IPS DF 6.9 (cell line): ENCODE results near the gene DAPK1.

Source experiments
- DNase-seq: peaks from one replicate; pipeline ENCODE4 v3.0.0-alpha.2; 2013; ENCODE audit warnings: low read depth, low spot score
- H3K27ac ChIP-seq: one replicate; pipeline ENCODE4 v1.5.1; 2013; ENCODE audit warnings: low read length, control low read depth
- H3K27me3 ChIP-seq: 2 replicates; pipeline ENCODE4 v1.6.1; 2013; ENCODE audit warnings: mild to moderate bottlenecking, low read length; ENCODE audit not compliant: control insufficient read depth, insufficient read depth
- H3K36me3 ChIP-seq: 2 replicates; pipeline ENCODE4 v1.6.1; 2013; ENCODE audit warnings: low read length; ENCODE audit not compliant: control insufficient read depth, insufficient read depth
- H3K4me1 ChIP-seq: 2 replicates; pipeline ENCODE4 v1.6.1; 2013; ENCODE audit warnings: low read length; ENCODE audit not compliant: control insufficient read depth, insufficient read depth
- H3K4me3 ChIP-seq: 2 replicates; pipeline ENCODE4 v1.5.1; 2013; ENCODE audit warnings: mild to moderate bottlenecking, low read length
- H3K9me3 ChIP-seq: 2 replicates; pipeline ENCODE4 v1.6.1; 2013; ENCODE audit warnings: low read length, inconsistent platforms; ENCODE audit not compliant: control insufficient read depth, insufficient read depth
- WGBS: extraction: QIAGEN DNeasy Blood & Tissue Kit; methylation state at CpG from one replicate; pipeline ENCODE4 v1.1.7; 2013; ENCODE audit warnings: mixed read lengths, missing lambda C conversion rate; ENCODE audit not compliant: insufficient read length, insufficient coverage; 5-methylcytosine and 5-hydroxymethylcytosine counted together

Gene DAPK1

DNA sequence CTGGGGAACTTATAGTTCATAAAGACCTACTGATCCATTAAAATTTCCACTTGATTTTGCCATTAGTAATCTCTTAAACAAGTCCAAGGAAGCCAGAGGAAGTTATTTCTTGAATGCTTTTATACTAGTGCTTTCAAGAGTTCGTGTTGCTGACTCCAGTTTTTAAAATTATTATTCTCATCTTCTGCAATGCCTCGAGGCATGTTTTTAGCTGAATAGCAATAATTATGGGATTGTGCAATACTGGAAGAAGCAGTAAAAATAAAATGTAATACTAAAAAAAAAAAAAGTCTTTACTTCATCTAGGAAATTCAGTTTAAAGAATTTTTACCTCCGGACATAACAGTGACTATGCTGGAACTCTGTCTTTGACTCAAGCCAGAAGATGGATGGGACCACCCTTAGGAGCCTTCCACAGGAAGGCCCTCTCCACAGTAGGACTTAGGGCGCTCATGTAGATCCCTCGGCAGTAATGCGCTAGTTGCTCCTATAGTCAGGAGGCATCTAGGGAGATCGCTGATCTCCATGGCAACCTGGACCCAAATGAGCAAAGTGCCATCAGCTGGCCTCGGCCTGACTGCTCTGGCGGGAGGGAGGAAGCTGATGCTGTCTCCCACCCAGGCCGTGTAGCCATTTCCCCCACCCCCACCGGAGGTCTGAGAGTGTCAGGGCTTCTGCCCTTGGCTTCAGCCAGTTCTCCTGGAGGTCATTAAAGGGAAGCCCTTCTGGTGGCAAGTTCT lies 56.7 kb downstream of the DAPK1 start:
- Histone ChIP-seq H3K27ac (no peak overlapping the region), H3K27me3 (no peaks in the 10 kb centered on the region), H3K4me1 (no peaks in the 10 kb centered on the region), H3K36me3 (no peaks in the 10 kb centered on the region), H3K4me3 (no peak overlapping the region), H3K9me3 (no peaks in the 10 kb centered on the region)
- WGBS, result no CpG with 5 or more reads among the region's 11 CpGs
- DNase-seq, result no peak

DNA sequence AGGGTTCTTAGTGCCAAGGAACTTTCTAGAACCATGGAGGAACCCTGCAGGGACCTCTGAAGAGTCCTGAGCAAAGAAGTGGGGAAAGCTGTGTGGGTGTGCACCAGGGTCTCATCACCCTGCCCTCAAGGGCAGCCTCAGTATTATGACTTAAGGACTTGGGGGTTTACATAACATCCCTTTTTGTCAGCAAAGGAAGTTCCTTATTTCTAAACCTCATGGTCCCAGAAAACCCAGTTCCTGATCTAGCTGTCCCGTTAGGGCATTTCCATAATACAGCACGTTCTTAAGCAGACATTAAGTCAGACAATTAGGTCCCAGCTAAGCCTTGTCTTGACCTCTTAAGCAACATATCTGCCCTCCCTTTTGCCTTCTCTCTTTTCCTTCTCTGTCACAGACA lies 57.3 kb downstream of the DAPK1 start:
- Histone ChIP-seq H3K4me1 (no peaks in the 10 kb centered on the region), H3K27ac (no peak overlapping the region), H3K36me3 (no peaks in the 10 kb centered on the region), H3K27me3 (no peaks in the 10 kb centered on the region), H3K9me3 (no peaks in the 10 kb centered on the region), H3K4me3 (no peak overlapping the region)
- WGBS, result no CpG with 5 or more reads among the region's 2 CpGs
- DNase-seq, result no peak

DNA sequence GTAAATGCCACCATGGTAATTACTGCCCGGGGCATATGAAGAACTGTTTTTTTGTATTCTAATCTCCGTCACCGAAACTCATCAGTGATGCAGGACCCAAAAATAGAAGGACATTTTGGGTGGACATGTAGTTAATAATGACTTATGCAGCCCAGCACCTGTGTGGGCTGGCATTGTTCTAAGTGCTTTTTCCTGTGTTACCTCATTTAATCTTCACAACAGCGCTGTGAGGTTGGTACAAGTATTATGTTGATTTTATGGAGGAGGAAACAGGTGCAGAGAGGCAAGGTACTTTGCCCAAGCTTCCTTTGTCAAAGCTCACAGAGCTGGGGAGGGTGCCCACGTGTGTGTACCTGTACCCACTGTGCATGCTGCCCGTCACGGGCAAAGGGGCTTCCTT lies 58.4 kb downstream of the DAPK1 start:
- Histone ChIP-seq H3K36me3 (no peaks in the 10 kb centered on the region), H3K4me3 (no peak overlapping the region), H3K27ac (no peak overlapping the region), H3K4me1 (no peaks in the 10 kb centered on the region), H3K9me3 (no peaks in the 10 kb centered on the region), H3K27me3 (no peaks in the 10 kb centered on the region)
- WGBS, result no CpG with 5 or more reads among the region's 7 CpGs
- DNase-seq, result no peak

DNA sequence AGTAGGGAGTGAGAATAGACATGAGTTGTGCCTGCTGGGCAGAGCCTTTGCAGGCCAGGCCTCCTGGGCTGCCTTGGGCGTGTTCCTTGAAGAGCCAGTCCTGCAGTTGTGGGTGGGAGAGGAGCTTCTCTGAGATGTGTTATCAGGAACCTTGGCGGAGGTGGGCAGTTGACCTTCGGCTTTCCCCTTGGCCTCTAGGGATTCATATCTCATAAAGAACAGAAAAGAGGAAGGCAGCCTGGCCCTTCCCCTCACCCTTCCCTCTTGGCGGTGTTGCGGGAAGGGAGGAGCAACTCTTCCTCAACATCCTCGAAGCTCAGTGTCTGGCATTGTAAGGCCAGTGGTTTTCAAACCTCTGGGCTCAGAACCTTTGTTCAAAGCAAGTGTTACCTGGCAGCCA lies 59.2 kb downstream of the DAPK1 start:
- Histone ChIP-seq H3K4me3 (no peak overlapping the region), H3K27ac (no peak overlapping the region), H3K36me3 (no peaks in the 10 kb centered on the region), H3K4me1 (no peaks in the 10 kb centered on the region), H3K9me3 (no peaks in the 10 kb centered on the region), H3K27me3 (no peaks in the 10 kb centered on the region)
- no CpG with 5 or more reads among the region's 6 CpGs for WGBS
- no peak for DNase-seq

DNA sequence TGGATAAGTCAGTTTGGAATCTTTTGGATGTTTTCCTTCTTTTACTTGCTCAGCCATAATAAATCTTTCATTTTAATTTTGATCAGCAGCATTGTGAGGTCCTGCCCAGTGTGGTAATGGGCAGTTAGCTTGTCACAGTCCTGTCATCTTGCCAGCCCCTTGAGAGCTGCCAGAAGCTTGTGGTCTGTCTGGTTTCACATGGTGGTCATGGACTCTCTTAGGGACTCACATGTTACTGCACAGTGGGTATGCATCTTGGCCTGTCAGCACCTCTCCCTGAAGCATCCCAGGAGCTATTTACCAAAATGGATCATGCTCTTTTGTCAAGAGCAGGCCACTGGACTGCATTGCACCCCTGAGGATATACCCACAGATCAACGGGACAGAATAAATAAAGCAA lies 60.3 kb downstream of the DAPK1 start:
- no CpG with 5 or more reads among the region's 1 CpG for WGBS
- Histone ChIP-seq H3K4me3 (no peak overlapping the region), H3K9me3 (no peaks in the 10 kb centered on the region), H3K27me3 (no peaks in the 10 kb centered on the region), H3K36me3 (no peaks in the 10 kb centered on the region), H3K4me1 (no peaks in the 10 kb centered on the region), H3K27ac (no peak overlapping the region)
- no peak for DNase-seq

DNA sequence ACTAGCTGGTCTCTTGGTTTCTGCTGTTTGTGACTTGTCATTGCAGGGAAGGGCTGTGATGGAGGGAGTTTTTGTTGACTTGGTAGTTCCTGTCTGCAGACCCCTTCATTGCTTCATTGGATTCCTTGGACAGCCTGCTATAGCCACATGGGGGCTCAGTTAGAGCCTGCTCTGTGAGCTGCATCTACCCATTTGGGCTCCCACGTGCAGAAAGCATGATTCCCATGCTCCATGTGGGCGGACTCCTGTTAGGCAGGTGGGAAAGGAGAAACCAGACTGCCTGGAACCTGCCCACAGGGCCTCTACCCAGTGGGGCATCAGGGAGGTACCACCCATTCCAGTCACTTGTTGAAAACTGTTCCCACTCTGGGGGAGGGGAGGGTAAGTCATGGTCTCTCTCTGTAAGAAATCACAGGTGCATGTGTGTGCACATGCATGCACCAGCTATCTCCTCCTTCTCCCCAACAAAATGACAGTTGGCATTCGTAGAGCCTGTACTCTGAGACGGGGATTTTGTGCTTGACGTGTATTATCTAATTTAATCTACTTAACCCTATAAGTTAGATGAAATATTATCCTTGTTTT lies 61.0 kb downstream of the DAPK1 start:
- H3K9me3 ChIP-seq, result no peaks in the 10 kb centered on the region
- no peak overlapping the region for H3K4me3 ChIP-seq
- WGBS, result no CpG with 5 or more reads among the region's 5 CpGs
- H3K36me3 ChIP-seq, result no peaks in the 10 kb centered on the region
- no peak for DNase-seq
- H3K27me3 ChIP-seq, result no peaks in the 10 kb centered on the region
- H3K27ac ChIP-seq, result no peak overlapping the region
- no peaks in the 10 kb centered on the region for H3K4me1 ChIP-seq

DNA sequence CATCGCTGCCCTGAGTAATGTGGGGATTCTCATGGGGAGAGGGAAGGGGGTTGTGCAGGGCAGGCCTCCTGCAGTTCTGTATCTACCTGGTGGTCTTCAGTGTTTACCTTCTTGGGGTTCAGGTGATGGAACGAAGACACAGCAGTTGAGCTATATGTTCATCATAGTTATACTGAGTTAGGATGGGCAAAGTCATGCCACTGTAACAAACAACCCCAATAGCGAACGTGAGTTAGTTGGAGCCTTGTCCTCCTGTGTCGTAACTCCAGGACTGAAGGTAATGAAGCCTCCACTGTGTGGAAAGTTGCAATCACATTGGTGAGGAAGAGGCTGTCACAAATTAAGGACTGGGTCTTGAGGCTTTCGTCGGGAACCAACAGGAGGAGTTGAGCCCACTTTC lies 64.4 kb downstream of the DAPK1 start:
- Histone ChIP-seq H3K27me3 (no peaks in the 10 kb centered on the region), H3K27ac (no peak overlapping the region), H3K9me3 (no peaks in the 10 kb centered on the region), H3K4me3 (no peak overlapping the region), H3K4me1 (no peaks in the 10 kb centered on the region; the same call in 1 of the 2 replicates), H3K36me3 (no peaks in the 10 kb centered on the region)
- no peak for DNase-seq
- no CpG with 5 or more reads among the region's 7 CpGs for WGBS

DNA sequence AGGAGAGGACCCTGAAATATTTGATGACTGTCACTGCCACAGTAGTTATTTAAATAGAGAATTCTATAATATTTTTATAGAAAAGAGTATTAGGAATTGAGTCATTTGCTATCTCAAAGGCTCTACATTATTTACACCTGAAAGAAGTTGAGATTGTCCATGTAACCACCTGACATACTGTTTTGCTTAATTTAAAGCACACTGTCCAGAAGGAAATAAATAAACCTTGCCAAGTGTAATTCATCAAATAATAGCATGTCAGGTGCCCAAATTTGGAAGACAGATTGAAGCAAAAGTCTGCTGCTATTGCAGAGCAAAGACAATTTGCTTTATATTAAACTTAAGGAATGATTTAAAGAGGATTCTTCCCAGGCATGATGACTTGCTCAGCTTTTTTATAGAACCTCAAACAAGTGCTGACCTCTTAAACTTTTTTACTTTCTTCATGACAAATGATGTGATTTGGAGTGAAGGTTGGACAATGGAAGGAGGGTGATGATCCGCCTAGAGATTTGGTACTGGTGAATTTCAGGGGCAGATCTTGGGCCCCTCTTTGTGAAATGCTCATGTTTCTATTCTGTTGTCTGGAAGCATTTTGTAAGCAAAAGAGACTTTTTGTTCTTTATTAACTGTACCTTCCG lies 65.0 kb downstream of the DAPK1 start:
- DNase-seq, result no peak
- Histone ChIP-seq H3K4me1 (peaks cover 1% of the 10 kb centered on the region; the same call in 1 of the 2 replicates), H3K4me3 (no peak overlapping the region), H3K27me3 (no peaks in the 10 kb centered on the region), H3K27ac (no peak overlapping the region), H3K9me3 (no peaks in the 10 kb centered on the region), H3K36me3 (no peaks in the 10 kb centered on the region)
- no CpG with 5 or more reads among the region's 2 CpGs for WGBS

DNA sequence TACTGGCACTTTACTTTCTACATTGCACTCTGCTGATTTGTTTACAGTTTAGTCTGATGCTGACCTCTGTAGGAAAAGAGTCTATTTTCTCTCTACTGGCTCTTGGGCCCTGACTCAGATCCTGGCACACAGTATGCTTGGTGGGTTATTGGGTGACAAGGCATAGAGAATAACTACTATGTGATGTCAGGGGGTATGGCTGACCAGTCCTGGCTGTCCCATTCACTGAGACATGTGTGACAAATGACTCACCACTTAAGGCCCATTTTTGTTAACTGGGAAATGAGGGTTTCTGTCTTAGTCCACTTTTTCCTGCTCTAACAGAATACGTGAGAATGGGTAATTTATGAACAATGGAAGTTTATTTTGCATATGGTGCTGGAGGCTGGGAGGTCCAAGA lies 66.4 kb downstream of the DAPK1 start:
- WGBS, result no CpG with 5 or more reads among the region's 1 CpG

DNA sequence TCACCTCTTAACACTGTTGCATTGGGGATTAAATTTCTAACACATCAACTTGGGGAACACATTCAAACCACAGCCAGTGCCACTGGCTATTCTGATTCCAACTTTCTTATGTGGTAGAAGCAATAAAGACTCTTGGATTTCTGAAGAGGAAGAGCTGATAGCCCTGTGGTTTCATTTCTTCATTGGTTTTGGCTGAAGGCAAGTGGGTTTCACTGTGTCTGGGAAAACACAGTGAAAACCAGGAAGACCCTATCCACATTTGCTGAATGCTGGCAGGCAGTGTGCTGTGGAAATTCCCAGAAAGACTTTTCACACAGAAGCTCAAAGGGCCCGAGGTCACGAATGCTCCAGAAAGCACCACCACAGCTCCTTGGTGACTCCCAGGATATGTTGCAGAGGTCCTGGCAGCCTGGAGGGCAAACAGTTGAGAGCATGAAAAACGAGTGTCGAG lies 67.1 kb downstream of the DAPK1 start:
- Histone ChIP-seq H3K36me3 (no peaks in the 10 kb centered on the region), H3K4me1 (peaks cover 4% of the 10 kb centered on the region; the same call in 1 of the 2 replicates), H3K4me3 (no peak overlapping the region), H3K27ac (no peak overlapping the region), H3K9me3 (no peaks in the 10 kb centered on the region), H3K27me3 (no peaks in the 10 kb centered on the region)
- WGBS, result no CpG with 5 or more reads among the region's 4 CpGs
- no peak for DNase-seq

More for the DNA sequence above, 66.4 kb downstream of the DAPK1 start:
- DNase-seq, result no peak
- Histone ChIP-seq H3K27ac (no peak overlapping the region), H3K27me3 (no peaks in the 10 kb centered on the region), H3K4me3 (no peak overlapping the region), H3K9me3 (no peaks in the 10 kb centered on the region), H3K4me1 (peaks cover 4% of the 10 kb centered on the region; the same call in 1 of the 2 replicates), H3K36me3 (no peaks in the 10 kb centered on the region)
